SK-N-SH (cell line): Measurements from ENCODE around the gene USP31.

Source experiments
- CHD2 ChIP-seq: fragments of 150-350 bp; IDR thresholded peaks from 2 replicates; pipeline ENCODE4 v1.6.1; 2018; ENCODE audit warnings: low read length; ENCODE audit not compliant: partially characterized antibody
- CTCF ChIP-seq: fragments of 200-600 bp; sonication (generic); IDR thresholded peaks from 2 replicates; pipeline ENCODE4 v1.6.1; 2017; ENCODE audit warnings: antibody characterized with exemption, mild to moderate bottlenecking, moderate library complexity
- FOSL2 ChIP-seq: IDR thresholded peaks from 2 replicates; pipeline ENCODE4 v1.4.0; 2012; ENCODE audit warnings: low read depth, mild to moderate bottlenecking, moderate library complexity, borderline replicate concordance
- FOXM1 ChIP-seq: IDR thresholded peaks from 2 replicates; pipeline ENCODE4 v1.4.0; 2012; ENCODE audit warnings: low read depth, mild to moderate bottlenecking
- PBX3 ChIP-seq: IDR thresholded peaks from 2 replicates; pipeline ENCODE4; 2012
- POLR2AphosphoS5 ChIP-seq: IDR thresholded peaks from 2 replicates; pipeline ENCODE4 v1.6.1; 2012; ENCODE audit warnings: low read depth, low read length
- RAD21 ChIP-seq: IDR thresholded peaks from 2 replicates; pipeline ENCODE4 v1.6.1; 2012; ENCODE audit warnings: mild to moderate bottlenecking, low read length
- SMC3 ChIP-seq: IDR thresholded peaks from 2 replicates; pipeline ENCODE4 v1.6.1; 2012; ENCODE audit warnings: low read depth, low read length, improper control_type of control experiment
- TF ChIP-seq, protein P1 (sequence below): IDR thresholded peaks from 2 replicates; pipeline ENCODE4 v1.4.0; 2012; ENCODE audit warnings: low read depth

GRCh38 chr16:23025692-23026307 lies 123.5 kb downstream of the USP31 start:
- TF ChIP-seq, protein P1, sequence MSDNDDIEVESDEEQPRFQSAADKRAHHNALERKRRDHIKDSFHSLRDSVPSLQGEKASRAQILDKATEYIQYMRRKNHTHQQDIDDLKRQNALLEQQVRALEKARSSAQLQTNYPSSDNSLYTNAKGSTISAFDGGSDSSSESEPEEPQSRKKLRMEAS = no peak
- TF ChIP-seq FOXM1 = no peak
- TF ChIP-seq CTCF = no peak
- no peak for TF ChIP-seq FOSL2
- peak; percentile 41; the same call in 1 of the 2 replicates for TF ChIP-seq PBX3
- no peak for TF ChIP-seq SMC3
- TF ChIP-seq RAD21 = 0 out of 2 replicates have a peak, but pooled peaks have one; percentile 21
- TF ChIP-seq CHD2 = peak; percentile 75
- peak; percentile 39; the same call in 1 of the 2 replicates for TF ChIP-seq POLR2AphosphoS5
